ENCODE data around the gene PTPN11.

DNA sequence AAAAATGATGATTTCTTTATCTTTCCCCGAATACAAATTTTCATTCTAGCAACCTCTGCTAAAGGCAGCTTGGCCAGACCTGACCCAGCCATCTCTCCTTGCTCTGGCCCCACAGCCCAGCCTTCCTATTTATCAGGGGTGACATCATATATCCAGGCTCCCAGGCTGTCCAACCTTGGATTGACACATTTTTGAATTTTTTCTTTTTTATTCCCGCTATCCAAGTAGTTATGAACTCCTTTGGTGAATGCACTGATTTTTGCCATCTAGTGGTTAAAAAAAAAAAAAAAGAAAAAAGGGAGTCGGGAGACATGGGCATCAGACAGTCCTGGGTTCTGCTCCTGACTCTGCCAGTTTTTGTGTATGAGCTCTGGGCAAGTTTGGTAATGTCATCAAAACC lies 120.5 kb downstream of the PTPN11 start:
- TF ChIP-seq, protein P1, sequence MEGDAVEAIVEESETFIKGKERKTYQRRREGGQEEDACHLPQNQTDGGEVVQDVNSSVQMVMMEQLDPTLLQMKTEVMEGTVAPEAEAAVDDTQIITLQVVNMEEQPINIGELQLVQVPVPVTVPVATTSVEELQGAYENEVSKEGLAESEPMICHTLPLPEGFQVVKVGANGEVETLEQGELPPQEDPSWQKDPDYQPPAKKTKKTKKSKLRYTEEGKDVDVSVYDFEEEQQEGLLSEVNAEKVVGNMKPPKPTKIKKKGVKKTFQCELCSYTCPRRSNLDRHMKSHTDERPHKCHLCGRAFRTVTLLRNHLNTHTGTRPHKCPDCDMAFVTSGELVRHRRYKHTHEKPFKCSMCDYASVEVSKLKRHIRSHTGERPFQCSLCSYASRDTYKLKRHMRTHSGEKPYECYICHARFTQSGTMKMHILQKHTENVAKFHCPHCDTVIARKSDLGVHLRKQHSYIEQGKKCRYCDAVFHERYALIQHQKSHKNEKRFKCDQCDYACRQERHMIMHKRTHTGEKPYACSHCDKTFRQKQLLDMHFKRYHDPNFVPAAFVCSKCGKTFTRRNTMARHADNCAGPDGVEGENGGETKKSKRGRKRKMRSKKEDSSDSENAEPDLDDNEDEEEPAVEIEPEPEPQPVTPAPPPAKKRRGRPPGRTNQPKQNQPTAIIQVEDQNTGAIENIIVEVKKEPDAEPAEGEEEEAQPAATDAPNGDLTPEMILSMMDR (conservative IDR thresholded peaks at IDR 0.05 in 1 of 2, IDR thresholded peaks at IDR 0.05 in 1 of 2; ENCODE audit: low read depth in 1 of 2, low read length in 2 of 2), result no peak
- TF ChIP-seq EZH2 (IDR thresholded peaks at IDR 0.05; ENCODE audit: low read length, missing control alignments), result no peak

Data from fibroblast of lung (primary cell).